T-helper 1 cell treated with Interleukin-12 subunit alpha and Interleukin-12 subunit beta and Interleukin-4 antibody, amounts not matched to agents 30 ng/mL and 1 ng/mL, for 36 hours (primary cell): Measurements from ENCODE around the gene LHX6. TPM values are rescaled to one million over a fixed set of nuclear protein-coding genes. Genes with fewer than 3 reads are reported as not detected.

Source experiments
- intact Hi-C: fragments of 100-400 bp; cut with micrococcal nuclease; formaldehyde crosslinking; loops from one replicate; pipeline ENCODE4 v1.15.1; 2024
- total RNA-seq: library from RNA; stranded (reverse); gene quantifications from 2 replicates; pipeline ENCODE4 v1.2.3, GENCODE V29; 2022

Gene LHX6
- total RNA-seq, 1 donor from 2014 or later: not detected

- intact Hi-C loops: no loop called here
Measured at GRCh38 chr9:122192914-122193525, 35.7 kb downstream of the LHX6 start.

DNA sequence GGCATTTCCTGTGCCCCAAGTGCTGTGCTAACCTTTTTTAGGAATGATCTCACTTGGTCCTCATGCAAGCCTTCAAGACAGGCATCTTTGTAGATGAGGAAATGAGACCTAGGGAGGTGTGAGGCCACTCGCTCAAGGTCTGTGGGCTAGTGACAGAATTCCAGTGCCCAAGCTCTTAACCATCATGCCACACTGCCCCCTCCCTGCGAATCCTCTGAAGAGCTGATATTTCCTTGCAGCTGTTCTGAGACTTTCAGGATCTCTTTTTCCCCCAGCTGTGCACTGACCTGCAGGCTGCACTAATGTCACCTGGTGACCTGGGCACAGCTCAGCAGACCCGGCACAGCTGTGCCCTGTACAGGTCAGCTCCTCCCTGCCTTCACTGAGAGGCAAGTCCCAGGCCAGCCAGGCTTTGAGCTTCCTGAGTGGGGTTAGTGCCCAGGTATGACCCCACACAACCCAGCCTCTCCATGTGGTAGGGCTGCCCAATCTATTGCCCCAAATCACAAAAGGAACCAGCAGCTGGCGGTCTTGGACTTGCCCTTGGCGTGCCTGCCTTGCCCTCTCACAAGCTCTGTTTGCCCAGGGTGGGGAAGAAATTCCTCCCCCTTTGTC, 36.4 kb downstream of the LHX6 start:
- intact Hi-C loops: no loop called here

- intact Hi-C loops: no loop called here
Measured at GRCh38 chr9:122191584-122191983, 37.2 kb downstream of the LHX6 start.

DNA sequence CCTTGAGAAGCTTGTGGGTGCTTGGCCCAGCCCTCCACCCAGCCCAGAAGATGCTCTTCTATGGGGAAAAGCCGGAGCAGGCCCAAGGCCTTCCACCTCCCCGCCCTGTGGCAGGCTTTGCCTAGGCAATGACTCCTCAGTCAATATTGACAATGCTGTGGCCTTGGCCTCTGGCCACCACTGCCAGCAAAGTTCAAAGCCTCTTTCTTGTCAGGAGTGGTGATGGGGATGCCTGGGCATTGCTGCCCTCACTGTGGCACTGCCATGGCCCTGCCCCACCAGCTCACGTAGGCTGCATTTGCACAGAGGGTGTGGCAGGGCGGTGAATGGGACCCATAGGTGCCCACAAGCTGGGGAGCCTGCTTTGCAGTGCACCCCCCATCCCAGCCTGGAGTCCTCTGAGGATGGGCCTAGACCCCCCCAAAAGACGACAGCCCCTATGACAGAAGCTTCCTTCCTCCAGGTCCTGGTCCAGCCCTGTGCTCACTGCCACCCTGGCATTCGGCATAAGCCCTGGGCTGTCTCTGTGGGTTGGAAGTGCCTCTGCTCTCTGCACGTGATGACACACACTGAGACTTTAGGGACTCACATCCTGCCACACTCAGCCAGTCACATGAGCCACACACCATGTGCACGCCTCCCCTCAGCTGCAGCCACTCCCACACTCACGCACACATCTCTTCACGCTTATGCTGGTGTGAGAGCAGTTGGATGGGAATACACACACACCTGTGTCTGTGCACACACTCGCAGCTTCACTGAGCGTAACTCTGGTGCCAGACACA, 38.0 kb downstream of the LHX6 start:
- intact Hi-C loops: no loop called here

DNA sequence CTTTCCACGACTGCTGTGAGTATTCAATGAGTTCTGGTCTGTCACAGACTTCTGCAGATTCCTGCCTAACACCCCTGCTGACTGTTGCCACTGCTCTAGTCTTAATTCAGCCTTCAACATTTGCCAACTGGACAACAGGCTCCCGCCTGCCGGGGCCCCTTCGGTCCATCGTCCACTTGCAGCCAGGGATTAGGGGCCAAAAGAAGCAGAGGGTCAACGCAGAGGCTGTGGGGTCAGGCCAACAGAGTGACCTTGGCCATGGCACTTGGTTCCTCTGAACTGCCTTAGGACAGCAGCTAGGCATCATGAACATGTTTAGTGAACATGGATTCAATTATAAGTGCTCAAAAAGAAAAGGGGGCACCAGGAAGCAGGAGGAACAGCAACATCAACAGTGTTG, 40.4 kb downstream of the LHX6 start:
- intact Hi-C loops: no loop called here

GRCh38 chr9:122186777-122187470, 41.8 kb downstream of the LHX6 start:
- intact Hi-C loops: no loop called here

GRCh38 chr9:122186301-122186700, 42.5 kb downstream of the LHX6 start:
- intact Hi-C loops: no loop called here

DNA sequence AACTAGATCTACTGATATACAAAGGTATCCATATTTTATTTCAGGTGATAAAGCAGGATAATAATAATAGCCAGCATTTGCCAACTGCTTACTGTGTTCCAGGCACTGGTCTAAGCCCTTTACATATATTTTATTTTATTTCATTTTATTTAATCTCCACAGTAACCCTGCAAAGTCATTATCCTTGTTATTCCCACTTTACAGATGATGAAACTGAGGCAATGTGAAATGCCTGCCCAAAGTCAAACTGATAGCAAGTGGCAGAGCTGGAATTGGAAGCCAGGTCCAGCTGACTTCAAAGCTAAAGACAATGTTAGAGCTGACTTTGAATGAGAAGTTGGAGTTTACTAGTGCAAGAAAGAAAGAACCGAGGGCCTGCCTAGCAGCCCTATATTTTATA, 44.2 kb downstream of the LHX6 start:
- intact Hi-C loops: no loop called here

- intact Hi-C loops: no loop called here
Measured at GRCh38 chr9:122183501-122183900, 45.3 kb downstream of the LHX6 start.

DNA sequence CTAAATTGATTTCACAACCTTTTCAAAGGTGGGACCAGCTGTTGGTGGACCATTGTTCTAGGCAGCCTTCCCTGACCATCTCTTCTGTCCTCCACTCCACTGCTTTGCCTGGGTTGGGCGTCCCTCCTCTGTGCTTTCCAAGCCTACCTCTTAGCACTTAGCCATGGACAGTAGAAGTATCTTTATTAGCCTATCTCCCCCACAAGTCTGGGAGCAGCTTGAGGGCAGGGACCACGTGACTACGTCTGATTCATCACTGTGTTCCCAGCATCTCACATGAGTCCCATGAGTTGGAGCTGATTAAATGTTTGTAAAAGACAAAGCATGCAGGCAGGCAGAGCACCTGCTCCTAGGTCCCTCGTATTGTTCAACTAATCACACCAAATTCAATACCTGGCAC, 48.1 kb downstream of the LHX6 start:
- intact Hi-C loops: no loop called here

- intact Hi-C loops: no loop called here
Measured at GRCh38 chr9:122179690-122180074, 49.1 kb downstream of the LHX6 start.

GRCh38 chr9:122179054-122179689, 49.6 kb downstream of the LHX6 start:
- intact Hi-C loops: no loop called here

DNA sequence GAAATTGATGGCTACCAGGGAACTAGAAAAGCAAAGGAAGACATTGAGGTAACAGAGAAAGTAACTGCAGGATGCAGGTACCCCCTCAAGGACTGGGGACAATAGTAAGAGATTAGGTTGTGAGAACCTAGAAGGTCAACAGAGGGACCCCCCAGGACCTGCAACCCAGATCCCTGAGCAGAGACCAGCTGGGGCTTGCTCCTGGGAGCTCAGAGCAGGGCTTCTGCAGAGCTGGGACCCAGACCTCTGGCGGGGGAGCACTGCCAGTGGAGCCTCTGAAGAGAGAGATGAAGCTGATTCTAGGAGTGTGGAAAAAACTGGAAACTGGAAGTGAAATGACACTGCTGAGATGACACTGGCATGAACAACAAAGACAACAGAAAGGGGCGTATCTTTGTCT, 51.8 kb downstream of the LHX6 start:
- intact Hi-C loops: no loop called here

DNA sequence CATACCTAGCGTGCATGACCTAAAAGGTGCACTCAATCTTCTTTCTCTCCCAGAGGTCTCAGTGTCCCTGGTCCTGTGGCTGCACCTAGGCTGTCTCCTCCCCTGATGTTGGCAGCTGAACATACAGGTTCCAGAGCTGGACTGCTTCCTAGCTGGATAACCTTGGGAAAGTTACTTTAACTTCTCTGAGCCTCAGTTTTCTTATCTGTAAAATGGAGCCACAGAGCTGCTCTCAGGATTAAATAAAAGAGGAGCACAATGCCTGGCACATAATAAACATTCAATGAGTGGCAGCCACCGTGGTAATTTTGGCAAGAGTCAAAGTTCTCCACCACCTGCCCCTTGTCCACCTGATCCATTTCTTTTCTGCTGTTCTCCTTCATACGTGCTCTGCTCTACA, 55.1 kb downstream of the LHX6 start:
- intact Hi-C loops: no loop called here

DNA sequence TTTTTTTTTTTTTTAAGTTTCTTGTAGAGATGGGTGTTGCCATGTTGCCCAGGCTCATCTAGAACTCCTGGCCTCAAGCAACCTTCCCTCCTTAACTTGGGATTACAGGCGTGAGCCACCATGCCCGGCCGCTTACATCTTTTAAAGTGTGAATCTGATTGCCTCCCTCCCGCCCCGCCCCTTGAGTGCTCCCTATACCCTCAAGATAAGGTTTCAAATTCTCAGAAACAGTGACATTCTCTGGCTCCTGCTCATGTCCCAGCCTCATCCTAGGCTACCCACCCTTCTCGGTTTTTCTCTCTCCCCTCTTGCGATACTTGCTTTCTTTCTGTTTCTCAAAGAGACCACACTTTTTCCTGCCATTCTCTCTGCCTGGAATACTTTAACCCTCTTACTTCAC, 56.6 kb downstream of the LHX6 start:
- intact Hi-C loops: no loop called here

GRCh38 chr9:122168356-122168755, 60.4 kb downstream of the LHX6 start:
- intact Hi-C loops: no loop called here

DNA sequence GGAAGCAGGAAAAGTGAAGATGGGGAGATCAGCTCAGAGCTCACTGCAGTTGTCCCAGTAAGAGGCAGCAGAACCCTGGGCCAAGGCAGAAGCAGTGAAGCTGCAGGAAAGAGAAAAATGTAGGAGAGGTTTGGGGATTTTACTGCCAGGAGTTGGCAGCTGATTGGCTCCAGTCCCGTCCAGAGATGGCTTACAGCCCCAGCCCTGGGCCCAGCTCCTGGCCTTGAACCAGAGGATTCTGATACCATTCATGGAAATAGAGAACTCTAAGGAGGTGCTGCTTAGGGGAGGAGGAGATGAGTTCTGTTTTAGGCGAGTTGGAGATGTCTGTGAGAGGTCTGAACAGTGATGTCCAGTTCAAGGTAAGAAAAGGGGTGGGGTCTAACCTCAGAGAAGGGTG, 64.5 kb downstream of the LHX6 start:
- intact Hi-C loops: no loop called here

DNA sequence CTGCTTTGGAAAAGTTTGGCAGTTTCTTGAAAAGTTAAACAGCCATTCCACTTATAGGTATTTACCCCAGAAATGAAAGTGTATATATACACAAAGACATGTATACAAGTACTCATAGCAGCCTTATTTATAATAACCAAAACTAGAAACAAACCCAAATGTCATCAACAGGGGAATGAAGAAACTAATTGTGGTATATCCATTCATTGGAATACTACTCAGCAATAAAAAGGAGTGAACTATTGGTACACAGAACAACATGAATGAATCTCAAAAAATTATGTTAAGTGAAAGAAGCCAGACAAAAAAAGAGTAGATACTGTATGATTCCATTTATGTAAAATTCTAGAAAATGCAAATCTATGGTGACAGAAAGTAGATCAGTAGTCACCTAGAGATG, 66.3 kb downstream of the LHX6 start:
- intact Hi-C loops: no loop called here

DNA sequence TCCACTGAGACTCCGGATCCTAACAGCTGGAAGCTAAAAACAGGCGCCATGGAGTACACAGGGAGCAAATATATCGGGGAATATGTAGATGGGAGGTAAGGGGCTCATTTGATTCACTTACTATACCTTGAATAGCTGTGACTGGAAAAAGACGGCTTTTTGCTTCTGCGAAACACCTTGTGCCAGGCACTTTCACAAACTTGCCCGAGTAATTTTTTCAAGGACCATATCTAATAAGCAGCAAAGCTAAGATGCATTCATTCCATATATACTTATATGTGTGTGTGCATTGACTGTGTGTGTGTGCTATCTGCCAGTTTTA, 68.9 kb downstream of the LHX6 start:
- intact Hi-C loops: loop anchor here (1.0 to 10.0 kb wide), 10 partner anchors 35 to 1108 kb away; partner anchors contain the start of genes MRRF, PDCL, RABGAP1 and RBM18

DNA sequence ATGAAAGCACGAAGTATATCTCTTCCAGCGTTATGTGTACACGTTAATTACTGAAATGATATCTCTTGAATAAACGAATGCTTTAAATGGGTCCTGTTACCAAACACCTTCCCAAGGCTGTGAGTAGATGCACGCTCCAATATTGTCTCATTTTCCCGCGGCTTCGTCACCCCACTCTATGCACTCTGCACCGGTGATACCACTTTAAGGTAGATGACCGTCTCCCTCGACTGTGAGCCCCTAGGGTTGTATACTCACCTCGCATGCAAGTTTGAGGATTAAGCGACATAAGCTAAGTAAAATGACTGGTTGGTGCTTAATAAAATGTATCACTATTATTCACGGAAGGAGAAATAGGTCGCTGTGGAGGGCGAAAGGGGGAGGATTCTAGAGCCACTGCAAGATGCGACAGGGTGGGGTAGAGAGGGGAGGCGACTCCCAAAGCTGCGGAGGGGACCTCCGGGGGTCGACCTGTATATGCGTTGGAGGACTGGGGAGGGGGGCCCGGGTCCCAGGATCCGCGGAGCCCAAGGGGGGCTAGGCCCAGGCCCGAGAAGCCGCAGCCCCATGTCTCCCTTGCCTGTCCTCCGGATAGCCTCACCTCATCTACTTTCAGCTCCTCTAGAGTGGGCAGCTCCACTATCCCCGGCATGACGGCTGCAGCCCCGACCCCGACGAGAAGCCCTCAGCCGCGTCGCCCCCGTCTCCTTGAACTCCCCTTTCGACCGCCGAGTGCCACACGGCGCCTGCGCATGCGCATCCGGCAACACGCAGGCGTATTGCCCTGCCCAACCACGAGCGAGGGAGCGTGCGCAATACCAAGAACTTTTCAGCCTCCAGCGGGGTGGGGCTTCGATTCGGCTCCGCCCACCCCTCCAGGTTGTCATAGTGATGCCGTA, 69.5 kb downstream of the LHX6 start, which contains the start of the genes MORN5 and NDUFA8:
MORN5 (plus strand) TSS at position 883 of the 899 bp plus-strand sequence. CDS start 65 bp downstream, outside the sequence.
NDUFA8 (minus strand) TSS at position 754 of the 899 bp plus-strand sequence; CDS start at position 652, 102 bp downstream.
- intact Hi-C loops: loop anchor here (1.0 to 10.0 kb wide), 10 partner anchors 34 to 1109 kb away; partner anchors contain the start of genes MRRF, PDCL, RABGAP1 and RBM18
